ENCODE results near the gene AOAH.

DNA sequence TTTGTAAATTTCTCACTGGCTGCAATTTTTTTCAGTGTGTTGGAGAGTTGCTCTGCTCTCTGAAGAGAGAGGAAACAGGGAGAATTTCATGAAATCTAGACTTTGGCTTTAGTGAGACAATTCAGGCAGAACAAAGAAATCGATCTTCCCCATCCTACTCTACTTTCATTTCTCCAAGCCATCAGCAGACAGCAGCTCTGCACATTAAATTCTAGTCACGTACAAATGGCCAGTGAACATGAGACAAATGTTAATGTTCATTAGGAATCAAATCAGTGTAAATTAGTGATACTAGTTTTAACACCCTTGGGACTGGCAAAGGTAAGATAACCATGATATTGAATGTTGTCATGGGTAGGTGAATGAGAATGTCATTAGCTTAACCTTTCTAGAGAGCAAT, 193.8 kb downstream of the AOAH start:
- TF ChIP-seq POLR2AphosphoS5 (IDR thresholded peaks at IDR 0.05), result no peak
- TF ChIP-seq POLR2A (IDR thresholded peaks at IDR 0.05), result no peak
- TF ChIP-seq, protein P1, sequence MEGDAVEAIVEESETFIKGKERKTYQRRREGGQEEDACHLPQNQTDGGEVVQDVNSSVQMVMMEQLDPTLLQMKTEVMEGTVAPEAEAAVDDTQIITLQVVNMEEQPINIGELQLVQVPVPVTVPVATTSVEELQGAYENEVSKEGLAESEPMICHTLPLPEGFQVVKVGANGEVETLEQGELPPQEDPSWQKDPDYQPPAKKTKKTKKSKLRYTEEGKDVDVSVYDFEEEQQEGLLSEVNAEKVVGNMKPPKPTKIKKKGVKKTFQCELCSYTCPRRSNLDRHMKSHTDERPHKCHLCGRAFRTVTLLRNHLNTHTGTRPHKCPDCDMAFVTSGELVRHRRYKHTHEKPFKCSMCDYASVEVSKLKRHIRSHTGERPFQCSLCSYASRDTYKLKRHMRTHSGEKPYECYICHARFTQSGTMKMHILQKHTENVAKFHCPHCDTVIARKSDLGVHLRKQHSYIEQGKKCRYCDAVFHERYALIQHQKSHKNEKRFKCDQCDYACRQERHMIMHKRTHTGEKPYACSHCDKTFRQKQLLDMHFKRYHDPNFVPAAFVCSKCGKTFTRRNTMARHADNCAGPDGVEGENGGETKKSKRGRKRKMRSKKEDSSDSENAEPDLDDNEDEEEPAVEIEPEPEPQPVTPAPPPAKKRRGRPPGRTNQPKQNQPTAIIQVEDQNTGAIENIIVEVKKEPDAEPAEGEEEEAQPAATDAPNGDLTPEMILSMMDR (IDR thresholded peaks at IDR 0.05), result no peak
- TF ChIP-seq EP300 (IDR thresholded peaks at IDR 0.05), result no peak

All from suprapubic skin (tissue), 4 donors.